HG02852 (cell line): ENCODE results near the gene RYK.
"Not testable (repeated sequence)": the region's sequence is repeated elsewhere in the genome, so short reads cannot be mapped to it uniquely, and the experiment has no call there.

Source experiments
- ATAC-seq: cut with Tn5 transposase; IDR thresholded peaks from one replicate; pipeline ENCODE4 v1.9.1; 2021; ENCODE audit warnings: mild to moderate bottlenecking, moderate library complexity; ENCODE audit not compliant: unreplicated experiment

The RYK gene

GRCh38 chr3:134250717-134251220 lies at the start of gene RYK:
TSS of gene RYK (minus strand) at chr3:134250859. CDS start at chr3:134250654, 205 bp downstream.
- ATAC-seq: peak; percentile 75

DNA sequence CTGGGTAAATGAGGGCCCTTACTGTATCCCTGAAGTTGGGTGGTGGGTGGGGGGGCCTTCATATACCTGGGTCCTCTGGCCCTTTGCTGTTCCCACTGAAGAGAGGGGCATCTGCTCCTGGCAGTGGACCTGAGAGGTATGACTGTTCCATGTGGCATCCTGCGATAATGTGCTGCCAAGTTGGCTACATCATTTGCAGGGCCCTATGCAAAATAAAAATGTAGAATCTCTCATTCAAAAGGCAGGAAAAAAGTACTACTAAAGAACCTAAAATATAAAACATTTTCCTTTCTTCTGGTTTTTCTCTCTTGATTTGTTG lies 49.2 kb upstream of the RYK start:
- ATAC-seq: no peak

DNA sequence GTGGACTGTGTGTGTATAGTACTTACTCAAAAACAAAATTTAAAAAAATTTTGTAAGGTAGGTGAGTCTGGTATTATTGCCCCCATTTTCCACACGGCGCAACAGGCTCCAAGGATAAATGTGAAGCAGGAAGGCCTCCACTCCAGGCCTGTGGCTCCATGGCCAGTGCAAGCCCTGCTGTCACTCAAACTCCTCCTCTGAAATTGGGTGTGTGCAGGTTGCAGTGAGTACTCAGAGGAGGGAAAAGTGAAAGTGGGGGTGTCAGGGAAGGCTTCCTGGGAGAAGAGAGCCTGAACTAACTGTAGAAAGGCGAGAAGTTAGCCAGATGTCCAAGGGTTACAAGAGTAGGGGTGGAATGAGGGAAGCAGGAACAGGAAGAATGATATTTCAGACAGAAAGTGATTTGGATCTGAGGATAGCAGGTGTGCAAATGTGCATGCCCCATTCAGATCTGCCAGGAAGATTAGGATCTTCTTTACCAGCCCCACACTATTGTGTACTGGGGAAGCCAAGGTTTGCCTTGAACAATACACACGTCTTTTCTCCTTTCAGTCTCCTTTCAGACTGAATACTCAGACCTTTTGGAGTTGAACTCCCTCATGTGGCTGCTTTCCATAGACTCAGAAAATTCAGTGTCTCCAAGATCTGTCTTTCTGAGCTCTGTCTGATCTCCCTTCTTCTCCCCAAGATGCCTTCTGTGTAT lies 48.7 kb upstream of the RYK start:
- no peak for ATAC-seq

DNA sequence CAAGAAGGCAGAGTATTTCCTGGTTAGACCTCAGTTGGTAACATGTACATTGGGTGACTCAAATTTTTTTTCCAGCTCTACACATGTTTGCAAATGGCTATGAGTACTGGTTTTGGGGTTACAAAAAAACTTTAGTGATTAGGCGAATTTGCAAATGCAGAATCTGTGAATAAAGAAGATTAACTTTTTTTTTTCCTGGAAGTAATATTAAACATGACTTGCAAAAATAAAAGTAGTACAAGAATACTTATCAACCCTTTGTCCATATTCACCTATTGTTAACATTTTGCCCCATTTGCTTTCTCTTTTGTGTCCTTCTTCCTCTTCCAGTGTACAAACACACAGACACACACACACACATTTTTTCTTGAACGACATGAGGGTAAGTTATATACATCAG lies 47.6 kb upstream of the RYK start:
- no peak for ATAC-seq

DNA sequence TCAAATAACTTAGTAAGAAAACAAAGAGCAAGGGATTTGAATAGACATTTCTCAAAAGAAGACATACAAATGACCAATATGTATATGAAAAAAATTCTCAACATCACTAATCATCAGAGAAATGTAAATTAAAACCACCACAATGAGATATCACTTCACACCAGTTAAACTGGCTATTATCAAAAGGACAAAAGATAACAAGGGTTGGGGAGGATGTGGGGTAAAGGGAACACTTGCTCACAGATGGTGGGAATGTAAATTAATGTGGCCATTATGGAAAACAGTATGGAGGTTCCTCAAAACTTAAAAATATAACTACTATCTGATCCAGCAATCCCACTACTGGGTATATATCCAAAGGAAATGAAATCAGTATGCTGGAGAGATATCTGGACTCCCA lies 46.0 kb upstream of the RYK start:
- no peak for ATAC-seq

DNA sequence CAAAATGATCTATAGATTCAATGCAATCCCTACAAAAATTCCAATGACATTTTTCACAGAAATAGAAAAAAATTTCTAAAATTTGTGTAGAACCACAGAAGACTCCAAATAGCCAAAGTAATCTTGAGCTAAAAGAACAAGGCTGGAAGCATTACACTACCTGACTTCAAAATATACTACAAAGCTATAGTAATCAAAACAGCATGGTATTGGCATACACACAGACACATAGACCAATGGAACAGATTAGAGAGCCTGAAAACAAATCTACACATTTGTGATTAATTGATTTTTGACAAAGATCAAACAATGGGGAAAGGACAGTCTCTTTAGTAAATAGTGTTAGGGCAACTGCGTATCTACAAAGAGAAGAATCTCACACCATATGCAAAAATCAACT lies 45.3 kb upstream of the RYK start:
- ATAC-seq: no peak

- ATAC-seq: peak; percentile 100
These were observed 43.9 kb upstream of the RYK start for GRCh38 chr3:134294302-134295280.

DNA sequence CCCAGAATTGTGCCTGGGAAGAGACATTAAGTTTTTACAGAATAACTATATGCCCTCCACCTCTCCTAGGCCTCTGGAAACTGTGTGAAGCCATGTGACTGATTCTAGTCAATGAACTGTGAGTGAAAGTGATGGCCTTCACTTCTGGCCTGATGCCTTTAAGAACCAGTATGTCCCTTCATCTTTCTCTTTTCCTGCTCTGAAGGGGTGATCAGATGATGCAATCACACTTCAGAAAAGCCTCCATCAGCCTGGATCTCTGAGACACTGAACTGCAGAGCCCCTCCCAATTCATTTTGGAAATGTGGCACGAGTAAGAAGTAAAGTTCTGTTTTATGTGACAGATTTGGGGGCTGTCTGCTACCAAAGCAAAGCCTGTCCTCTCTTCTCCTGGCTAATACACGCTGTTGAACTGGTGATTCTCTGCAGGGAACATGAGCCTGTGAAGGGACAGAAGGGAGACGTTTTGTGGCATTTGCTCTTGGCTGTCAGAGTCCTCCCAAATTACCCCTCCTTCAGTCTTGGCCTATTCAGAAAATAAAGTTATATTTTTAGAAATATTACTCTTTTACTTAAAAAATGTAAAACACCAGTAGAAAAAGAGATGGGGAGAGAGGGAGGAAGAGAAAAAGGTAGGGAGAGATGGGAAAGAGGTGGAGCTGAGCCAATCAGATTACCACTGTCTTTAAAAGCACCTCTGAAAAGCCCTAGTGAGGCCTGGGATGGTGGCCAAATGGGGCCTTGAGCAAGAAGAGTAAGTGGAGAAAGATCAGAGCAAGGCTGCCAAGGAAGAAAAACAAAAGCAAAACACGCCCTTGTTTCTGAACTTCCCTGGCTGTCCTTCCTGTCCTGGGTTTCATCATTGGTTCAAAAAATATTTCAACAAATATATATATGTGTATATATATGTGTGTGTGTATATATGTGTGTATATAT lies 40.9 kb upstream of the RYK start:
- no peak for ATAC-seq

DNA sequence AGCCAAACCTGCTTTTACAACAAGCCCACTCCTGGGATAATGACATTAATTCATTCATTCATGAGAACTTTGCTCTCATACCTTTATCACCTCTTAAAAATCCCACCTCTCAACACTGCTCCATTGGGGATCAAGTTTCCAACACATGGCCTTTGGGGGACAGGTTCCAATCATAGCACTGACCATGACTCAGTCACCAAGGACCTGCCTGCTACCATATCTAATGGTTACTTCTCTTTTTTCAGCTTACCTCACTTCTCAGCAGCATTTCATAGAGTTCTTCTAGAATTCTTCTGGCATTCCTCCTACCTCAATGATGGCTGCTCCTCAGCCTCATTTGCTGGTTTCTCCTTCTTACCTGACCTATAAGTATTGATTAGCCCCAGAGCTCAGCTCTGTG lies 36.9 kb upstream of the RYK start:
- no peak for ATAC-seq

- no peak for ATAC-seq
These were observed 33.8 kb upstream of the RYK start for GRCh38 chr3:134284438-134284837.

DNA sequence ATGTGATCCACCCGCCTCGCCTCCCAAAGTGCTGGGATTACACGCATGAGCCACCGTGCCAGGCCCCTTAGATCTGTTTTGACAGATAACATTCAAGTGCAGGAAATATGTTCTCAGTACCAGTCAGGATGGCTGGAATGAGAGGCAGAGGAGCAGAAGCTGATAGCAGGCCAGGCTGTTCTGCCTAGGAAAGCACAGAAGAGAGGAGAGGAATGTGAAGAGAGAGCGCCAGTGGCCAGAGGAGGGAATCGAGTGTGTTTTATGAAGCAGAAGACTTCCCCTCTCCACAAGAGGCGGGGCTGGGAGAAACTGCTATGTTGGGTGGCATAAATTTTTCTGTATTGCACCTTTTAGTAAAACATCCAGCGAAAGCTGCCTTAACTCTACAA lies 32.0 kb upstream of the RYK start:
- no peak for ATAC-seq

DNA sequence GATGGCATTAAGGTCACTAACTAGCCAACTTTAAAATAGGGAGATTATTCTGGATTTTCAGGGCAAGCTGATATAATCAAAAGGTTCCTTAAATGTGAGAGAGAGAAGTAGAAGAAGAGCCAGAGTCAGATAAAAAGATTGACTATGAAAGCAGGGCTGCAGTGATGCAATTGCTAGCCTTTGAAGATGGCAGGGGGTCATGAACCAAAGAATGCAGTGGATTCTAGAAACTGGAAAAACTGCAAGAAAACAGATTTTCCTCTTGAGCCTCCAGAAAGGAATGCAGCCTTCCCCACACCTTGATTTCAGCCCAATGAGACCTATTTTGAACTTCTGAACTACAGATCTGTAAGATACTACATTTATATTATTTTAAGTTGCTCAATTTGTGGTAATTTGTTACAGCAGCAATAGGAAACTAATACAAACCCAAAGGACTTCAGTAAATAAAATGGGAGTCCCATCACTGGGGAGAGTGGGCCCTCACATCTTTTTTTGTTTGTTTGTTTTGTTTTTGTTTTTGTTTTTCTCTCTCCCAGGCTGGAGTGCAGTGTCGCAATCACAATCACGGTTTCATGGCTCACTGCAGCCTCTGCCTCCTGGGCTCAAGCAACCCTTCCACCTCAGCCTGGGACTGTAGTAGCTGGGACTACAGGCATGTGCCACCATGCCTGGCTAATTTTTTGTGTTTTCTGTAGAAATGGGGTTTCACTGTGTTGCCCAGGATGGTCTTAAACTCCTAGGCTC lies 31.4 kb upstream of the RYK start:
- no peak for ATAC-seq

GRCh38 chr3:134279466-134279865 lies 28.8 kb upstream of the RYK start:
- ATAC-seq: no peak

GRCh38 chr3:134277066-134277660 lies 26.5 kb upstream of the RYK start:
- ATAC-seq: no peak

DNA sequence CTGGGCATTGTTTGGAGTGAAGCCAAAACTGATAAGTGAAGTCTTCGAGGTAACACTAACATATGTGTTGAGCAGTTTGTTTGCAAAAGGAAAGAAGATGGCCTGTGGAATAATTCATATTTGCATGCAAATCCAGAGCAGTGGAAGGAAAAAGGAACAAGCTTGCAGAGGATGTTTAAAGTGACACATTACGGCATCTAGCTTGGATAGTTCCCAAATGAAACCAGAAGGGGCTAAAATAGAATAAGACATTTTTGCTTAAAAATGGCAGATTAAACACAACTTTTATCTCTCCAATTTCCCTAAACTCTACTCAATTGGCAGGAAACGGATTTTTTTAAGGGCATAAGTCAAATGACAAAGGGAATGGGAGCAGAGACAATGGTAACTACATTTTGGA lies 25.4 kb upstream of the RYK start:
- ATAC-seq: no peak

DNA sequence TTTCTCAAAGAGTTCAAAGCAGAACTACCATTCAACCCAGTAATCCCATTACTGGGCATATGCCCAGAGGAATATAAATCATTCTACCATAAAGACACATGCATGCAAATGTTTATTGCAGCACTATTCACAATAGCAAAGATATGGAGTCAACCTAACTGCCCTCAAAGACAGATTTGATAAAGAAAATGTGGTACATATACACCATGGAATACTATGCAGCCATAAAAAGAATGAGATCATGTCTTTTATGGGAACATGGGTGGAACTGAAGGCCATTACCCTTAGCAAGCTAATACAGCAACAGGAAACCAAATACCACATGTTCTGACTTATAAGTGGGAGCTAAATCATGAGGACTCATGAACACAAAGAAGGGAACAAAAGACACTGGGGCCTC lies 24.5 kb upstream of the RYK start:
- not testable (repeated sequence) for ATAC-seq

GRCh38 chr3:134274571-134274970 lies 23.9 kb upstream of the RYK start:
- no peak for ATAC-seq

GRCh38 chr3:134267996-134268395 lies 17.3 kb upstream of the RYK start:
- ATAC-seq: no peak

GRCh38 chr3:134260987-134261386 lies 10.3 kb upstream of the RYK start:
- ATAC-seq: no peak
